T-helper 9 cell (primary cell): ENCODE results near the gene WDR64.
A peak's percentile ranks its signal among the peaks of the same experiment; 100 is the strongest.
"Not testable (repeated sequence)": the region's sequence is repeated elsewhere in the genome, so short reads cannot be mapped to it uniquely, and the experiment has no call there.

Experiments
- DNase-seq: peaks from one replicate; pipeline ENCODE4 v3.0.0-alpha.2; 2020

Gene WDR64

GRCh38 chr1:241702442-241703373, 50.6 kb downstream of the WDR64 start:
- no peak for DNase-seq

DNA sequence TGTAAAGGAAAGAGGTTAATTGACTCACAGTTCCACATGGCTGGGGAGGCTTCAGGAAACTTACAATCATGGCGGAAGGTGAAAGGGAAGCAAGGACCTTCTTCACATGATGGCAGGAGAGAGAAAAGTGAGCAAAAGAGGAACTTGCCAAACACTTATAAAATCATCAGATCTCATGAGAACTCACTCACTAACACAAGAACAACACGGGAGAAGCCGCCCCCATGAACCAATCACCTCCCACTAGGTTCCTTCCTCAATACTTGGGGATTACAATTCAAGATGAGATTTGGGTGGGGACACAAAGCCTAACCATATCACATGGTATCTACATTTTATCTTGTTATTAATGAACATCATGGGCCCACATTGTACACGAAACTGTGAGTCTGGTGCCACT, 51.7 kb downstream of the WDR64 start:
- DNase-seq, result not testable (repeated sequence)

- DNase-seq, result no peak
These were observed 54.2 kb downstream of the WDR64 start for GRCh38 chr1:241706257-241706656.

GRCh38 chr1:241706967-241707366, 54.9 kb downstream of the WDR64 start:
- peak; percentile 2 for DNase-seq

- no peak for DNase-seq
These were observed 55.4 kb downstream of the WDR64 start for GRCh38 chr1:241707442-241707841.

DNA sequence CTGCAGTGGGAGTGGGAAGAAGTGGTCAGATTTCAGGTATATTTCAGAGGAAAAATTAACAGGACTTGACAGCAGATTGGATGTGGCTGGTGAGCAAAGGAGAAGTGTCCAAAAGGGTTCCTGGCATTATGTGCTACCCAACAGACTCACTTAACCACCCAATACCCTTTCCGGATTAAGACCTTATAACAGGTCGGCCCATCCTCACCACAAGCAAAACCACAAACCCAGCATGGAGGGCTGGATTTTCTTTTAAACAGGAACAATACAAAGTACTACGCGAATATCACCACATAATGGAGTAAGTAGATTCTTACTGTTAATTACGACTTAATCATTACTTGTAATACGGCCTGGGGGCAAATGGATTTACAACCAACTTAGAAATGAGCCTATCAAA, 59.2 kb downstream of the WDR64 start:
- no peak for DNase-seq

DNA sequence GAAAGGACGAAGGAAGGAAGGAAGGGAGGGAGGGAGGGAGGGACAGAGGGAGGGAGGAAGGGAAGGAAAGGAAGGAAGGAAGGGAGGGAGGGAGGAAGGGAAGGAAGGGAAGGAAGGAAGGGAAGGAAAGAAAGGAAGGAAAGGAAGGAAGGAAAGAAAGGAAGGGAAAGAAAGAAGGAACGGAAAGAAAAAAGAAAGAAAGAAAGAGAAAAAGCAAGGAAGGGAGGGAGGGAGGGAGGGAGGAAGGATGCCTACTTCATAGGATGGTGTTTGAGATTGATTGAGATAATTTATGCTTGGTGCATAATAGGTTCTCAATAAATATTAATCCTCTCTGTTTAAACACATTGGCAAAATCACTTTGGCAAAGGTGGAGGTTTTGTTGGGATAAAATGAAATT, 61.2 kb downstream of the WDR64 start:
- no peak for DNase-seq

DNA sequence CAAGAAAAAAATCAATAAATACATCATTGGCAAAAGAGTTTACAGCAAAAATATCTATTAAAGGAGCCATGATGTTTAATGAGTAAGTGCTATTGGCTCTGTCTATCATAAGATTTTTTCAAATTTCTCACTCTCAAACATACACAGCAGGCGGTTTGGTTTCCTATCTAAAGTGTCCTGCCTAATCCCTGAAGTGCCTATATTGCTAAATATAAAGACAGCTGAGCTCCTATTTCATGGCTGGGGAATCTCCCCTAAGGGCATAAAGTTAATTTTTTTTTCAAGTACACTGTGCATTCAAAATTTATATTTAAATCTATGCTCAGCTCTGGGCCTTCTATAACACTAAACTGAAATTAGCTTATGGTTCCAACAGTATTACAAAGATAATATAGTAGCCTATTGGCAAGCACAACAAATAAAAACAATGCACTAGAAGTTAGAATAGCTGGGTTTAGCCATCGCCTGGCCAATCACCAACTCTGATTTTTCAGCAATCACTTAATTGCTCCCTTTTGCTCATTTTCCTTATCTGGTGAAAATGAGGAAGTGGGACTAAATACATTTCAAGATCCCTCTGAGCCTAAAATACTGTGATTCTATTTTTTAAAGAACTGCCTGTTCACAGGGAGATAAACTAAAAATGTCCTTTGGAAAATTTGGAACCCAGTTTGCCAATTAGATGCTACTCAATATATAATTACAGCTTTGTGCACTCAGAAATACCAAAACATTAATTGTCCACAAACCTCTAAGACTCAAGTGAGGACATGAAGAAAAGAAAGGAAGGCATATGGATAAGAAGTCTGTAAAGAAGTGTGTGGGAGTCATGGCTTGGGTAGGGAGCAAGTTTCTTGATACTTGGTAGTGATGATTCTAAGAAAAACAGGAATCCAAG, 62.5 kb downstream of the WDR64 start:
- no peak for DNase-seq

DNA sequence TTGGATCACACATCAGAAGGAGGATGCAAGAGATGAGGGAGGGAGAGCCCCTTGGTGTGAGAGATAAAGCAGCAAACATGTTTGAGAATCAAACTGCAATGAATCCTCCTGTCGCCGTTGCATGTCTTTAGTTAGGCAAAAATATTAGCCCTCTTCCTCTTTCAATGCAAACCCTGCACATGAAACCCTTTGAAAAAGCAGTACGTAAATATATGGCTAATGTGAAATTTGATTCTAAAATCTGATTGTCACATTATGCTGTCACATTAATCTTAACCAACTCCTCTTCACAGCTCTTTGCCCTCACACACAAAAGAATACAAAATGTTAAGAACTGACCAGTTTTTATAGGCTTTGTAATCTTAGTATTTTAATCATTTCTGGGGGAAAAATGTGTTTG, 63.4 kb downstream of the WDR64 start:
- no peak for DNase-seq

GRCh38 chr1:241715956-241716355, 63.9 kb downstream of the WDR64 start:
- DNase-seq, result no peak

- DNase-seq, result no peak
These were observed 65.0 kb downstream of the WDR64 start for GRCh38 chr1:241716915-241717656.

DNA sequence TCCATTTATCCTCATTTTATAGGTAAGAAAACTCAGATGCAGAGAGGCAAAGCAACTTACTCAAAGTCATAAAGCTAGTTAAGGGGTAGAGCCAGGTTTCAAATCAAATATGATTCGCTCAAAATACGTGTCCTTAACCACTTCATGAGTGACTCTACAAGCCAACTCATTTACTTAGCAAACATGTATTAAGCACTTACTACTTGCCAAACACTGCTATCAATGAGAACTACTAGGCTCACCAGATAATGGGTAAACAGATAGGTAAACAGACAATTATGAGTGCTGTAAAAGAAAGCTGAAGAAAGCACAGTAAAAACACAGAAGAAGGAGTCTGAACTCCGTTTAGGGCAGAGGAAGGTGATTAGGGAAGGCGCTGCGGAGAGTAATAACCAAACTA, 65.9 kb downstream of the WDR64 start:
- DNase-seq, result no peak

DNA sequence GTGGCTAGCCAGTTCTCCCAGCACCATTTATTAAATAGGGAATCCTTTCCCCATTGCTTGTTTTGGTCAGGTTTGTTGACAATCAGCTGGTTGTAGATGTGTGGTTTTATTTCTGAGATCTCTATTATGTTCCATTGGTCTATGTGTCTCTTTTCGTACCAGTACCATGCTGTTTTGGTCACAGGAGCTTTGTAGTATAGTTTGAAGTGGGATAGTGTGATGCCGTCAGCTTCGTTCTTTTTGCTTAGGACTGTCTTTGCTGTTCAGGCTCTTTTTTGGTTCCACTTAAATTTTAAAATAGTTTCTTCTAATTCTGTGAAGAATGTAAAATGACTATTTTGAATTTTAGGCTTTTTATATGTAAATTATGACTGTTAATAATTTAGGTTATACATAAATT, 68.9 kb downstream of the WDR64 start:
- no peak for DNase-seq

DNA sequence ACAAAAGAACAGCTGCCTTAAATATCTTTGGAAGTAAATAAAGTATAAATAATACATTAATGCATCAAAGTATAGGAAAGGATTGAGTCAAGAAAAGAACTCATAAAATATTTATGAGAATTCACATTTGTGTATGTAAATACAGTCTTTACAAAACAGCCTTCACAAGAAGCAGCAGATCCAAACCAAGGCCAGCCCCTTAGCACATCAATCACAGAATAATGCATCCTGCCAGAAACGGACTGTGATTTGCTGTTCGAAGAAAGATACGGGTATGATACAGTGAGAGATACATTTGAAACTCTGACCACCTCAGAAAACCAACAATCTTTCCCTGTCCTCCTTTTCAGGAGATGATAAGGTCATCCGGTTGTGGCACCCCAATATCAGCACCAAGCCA, 70.9 kb downstream of the WDR64 start:
- no peak for DNase-seq

DNA sequence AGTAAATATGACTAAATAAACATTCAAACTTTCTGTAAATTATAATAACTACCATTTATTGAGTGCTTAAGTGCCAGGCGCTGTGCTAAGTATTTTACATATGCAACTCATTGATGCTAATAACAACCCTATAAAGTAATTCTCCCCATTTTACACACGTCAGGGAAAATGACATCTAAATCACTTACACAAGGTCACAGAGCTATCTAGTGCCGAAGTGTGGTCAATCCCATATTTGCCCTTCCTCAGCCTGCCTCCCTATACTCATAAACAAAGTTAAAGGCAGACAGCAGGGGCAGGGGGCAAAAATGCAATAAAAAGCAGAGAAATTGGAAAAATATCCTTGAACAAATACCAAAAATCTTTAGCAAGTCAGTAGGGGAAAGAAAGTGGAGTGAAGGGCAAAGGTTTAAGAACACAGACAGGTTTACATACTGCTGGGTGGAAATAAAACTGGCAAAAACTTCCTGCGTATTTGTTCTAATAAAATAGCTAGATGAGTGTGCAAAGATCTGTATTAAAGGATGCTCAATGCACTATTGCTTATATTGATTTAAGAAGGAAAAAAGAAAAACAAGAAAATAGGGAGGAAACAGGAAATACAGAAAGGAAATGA, 72.8 kb downstream of the WDR64 start:
- no peak for DNase-seq

DNA sequence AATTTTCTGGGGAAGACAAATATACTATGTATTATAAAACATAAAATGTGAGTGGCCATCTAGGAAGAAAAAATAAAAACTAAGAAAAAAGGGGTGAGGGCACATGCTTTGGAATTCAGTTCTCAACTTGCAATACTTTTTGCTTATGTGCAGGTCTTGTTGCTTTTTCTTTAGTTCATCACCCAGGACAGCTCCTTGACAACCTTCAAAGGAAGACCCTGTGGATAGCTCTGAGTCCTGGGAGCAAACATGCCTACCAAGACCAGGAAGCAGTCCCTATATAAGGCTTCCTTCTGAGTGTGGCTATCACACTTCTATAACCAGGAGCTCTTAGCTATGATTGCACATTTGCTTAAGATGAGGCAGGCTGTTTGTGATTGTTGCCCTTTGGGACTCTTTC, 78.0 kb downstream of the WDR64 start:
- DNase-seq, result no peak

- no peak for DNase-seq
These were observed 81.8 kb downstream of the WDR64 start for GRCh38 chr1:241733899-241734298.

GRCh38 chr1:241734533-241734932, 82.5 kb downstream of the WDR64 start:
- DNase-seq, result no peak

GRCh38 chr1:241735493-241735926, 83.4 kb downstream of the WDR64 start:
- DNase-seq, result not testable (repeated sequence)

GRCh38 chr1:241736387-241736786, 84.3 kb downstream of the WDR64 start:
- DNase-seq, result no peak

- DNase-seq, result no peak
These were observed 86.4 kb downstream of the WDR64 start for GRCh38 chr1:241738284-241739078.

DNA sequence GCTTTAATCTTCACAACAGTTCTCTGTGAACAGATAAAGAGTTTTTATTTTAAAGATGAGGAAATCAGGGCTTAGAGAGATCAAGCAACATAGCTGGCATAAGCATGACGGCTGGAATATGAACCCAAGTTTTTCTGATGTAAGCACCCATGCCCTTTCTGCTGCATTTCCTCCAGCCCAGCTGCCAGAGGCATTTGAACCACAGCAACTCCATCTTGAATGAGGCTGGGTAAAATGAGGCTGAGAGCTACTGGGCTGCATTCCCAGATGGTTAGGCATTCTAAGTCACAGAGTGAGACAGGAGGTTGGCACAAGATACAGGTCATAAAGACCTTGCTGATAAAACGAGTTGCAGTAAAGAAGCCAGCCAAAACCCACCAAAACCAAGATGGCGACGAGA, 90.0 kb downstream of the WDR64 start:
- DNase-seq, result no peak
